Activated T-helper 1 cell treated with anti-CD3 and anti-CD28 coated beads, Interleukin-12 subunit alpha, Interleukin-12 subunit beta, Interleukin-2, Interleukin-4 antibody, amounts not matched to agents 30 ng/mL and 10 ng/mL and 1 ng/mL, durations not matched to agents 14 hours and 24 hours and 36 hours (primary cell): ENCODE measurements around the gene PRM1. TPM values are rescaled to one million over a fixed set of nuclear protein-coding genes. Genes with fewer than 3 reads are reported as not detected.
"Not testable (repeated sequence)": the region's sequence is repeated elsewhere in the genome, so short reads cannot be mapped to it uniquely, and the experiment has no call there.

Experiments used
- DNase-seq: peaks from one replicate; pipeline ENCODE4 v3.0.0; 2021; ENCODE audit warnings: low spot score
- H3K27ac Mint-ChIP-seq: one replicate; pipeline ENCODE4 v1.8.0; 2021; ENCODE audit warnings: mild to moderate bottlenecking, mixed read lengths
- H3K27me3 Mint-ChIP-seq: one replicate; pipeline ENCODE4 v1.8.0; 2022; ENCODE audit warnings: mild to moderate bottlenecking, moderate library complexity, mixed read lengths; ENCODE audit not compliant: insufficient read depth
- H3K36me3 Mint-ChIP-seq: one replicate; pipeline ENCODE4 v1.8.0; 2021; ENCODE audit warnings: low read depth, mixed read lengths
- H3K4me1 Mint-ChIP-seq: one replicate; pipeline ENCODE4 v1.8.0; 2021; ENCODE audit warnings: low read depth, mixed read lengths
- H3K4me3 Mint-ChIP-seq: one replicate; pipeline ENCODE4 v1.8.0; 2021; ENCODE audit warnings: mild to moderate bottlenecking, moderate library complexity, mixed read lengths
- H3K9me3 Mint-ChIP-seq: one replicate; pipeline ENCODE4 v1.8.0; 2021; ENCODE audit warnings: mixed read lengths
- intact Hi-C: fragments of 100-400 bp; cut with micrococcal nuclease; formaldehyde crosslinking; loops from one replicate; pipeline ENCODE4 v1.15.1; 2024
- total RNA-seq: library from RNA; stranded (reverse); gene quantifications from 2 replicates; pipeline ENCODE4 v1.2.3, GENCODE V29; 2022

Gene PRM1
- total RNA-seq, 1 donor from 2014 or later: not detected

GRCh38 chr16:11298143-11298900 is 17.2 kb upstream of the PRM1 start:
- Mint-ChIP-seq H3K4me1 (peaks cover 30% of the 10 kb centered on the region), H3K36me3 (no peaks in the 10 kb centered on the region), H3K4me3 (no peak overlapping the region), H3K9me3 (no peaks in the 10 kb centered on the region), H3K27me3 (peaks cover 23% of the 10 kb centered on the region), H3K27ac (no peak overlapping the region)
- DNase-seq: no peak
- intact Hi-C loops: loop anchor here (5.0 kb wide), 1 partner anchor 36 kb away; no protein-coding TSS in a partner anchor

- peaks cover 28% of the 10 kb centered on the region for H3K27me3 Mint-ChIP-seq
- no peaks in the 10 kb centered on the region for H3K36me3 Mint-ChIP-seq
- intact Hi-C loops: loop anchor here (1.0 to 5.0 kb wide), 3 partner anchors 14 to 58 kb away; no protein-coding TSS in a partner anchor
- H3K4me1 Mint-ChIP-seq: peaks cover 34% of the 10 kb centered on the region
- H3K9me3 Mint-ChIP-seq: no peaks in the 10 kb centered on the region
- no peak overlapping the region for H3K27ac Mint-ChIP-seq
- peak overlapping the region; percentile 42 for H3K4me3 Mint-ChIP-seq
- peak; percentile 70 for DNase-seq
These were observed 16.5 kb upstream of the PRM1 start for GRCh38 chr16:11297492-11298142.

GRCh38 chr16:11296706-11297491 is 15.8 kb upstream of the PRM1 start:
- Mint-ChIP-seq H3K36me3 (no peaks in the 10 kb centered on the region), H3K27ac (no peak overlapping the region), H3K27me3 (peaks cover 31% of the 10 kb centered on the region), H3K4me3 (peak overlapping the region; percentile 42), H3K4me1 (peaks cover 34% of the 10 kb centered on the region), H3K9me3 (no peaks in the 10 kb centered on the region)
- no peak for DNase-seq
- intact Hi-C loops: loop anchor here (1.0 to 5.0 kb wide), 3 partner anchors 14 to 58 kb away; no protein-coding TSS in a partner anchor

DNA sequence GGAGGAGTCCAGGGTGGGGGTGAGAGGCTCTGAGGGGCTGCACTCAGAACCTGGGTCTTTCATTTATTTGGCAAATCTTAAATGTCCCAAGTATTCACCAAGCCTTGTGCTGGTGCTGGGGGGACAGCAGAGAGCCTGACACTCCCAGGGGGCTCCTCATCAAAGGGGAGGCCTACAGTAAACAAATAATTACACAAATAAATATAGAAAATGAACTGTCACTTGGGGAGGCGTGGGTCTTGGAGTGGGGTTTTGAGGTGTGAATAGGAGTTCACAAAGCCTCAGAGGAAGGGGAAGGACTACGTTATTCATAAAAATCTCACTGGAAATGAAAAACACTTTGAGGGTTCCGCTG is 15.2 kb upstream of the PRM1 start:
- Mint-ChIP-seq H3K4me3 (no peak overlapping the region), H3K36me3 (no peaks in the 10 kb centered on the region), H3K4me1 (peaks cover 34% of the 10 kb centered on the region), H3K27me3 (peaks cover 34% of the 10 kb centered on the region), H3K9me3 (no peaks in the 10 kb centered on the region), H3K27ac (no peak overlapping the region)
- intact Hi-C loops: loop anchor here (5.0 kb wide), 1 partner anchor 34 kb away; no protein-coding TSS in a partner anchor
- no peak for DNase-seq

- Mint-ChIP-seq H3K4me3 (no peak overlapping the region), H3K27me3 (peaks cover 37% of the 10 kb centered on the region), H3K27ac (no peak overlapping the region), H3K9me3 (no peaks in the 10 kb centered on the region), H3K4me1 (peaks cover 34% of the 10 kb centered on the region), H3K36me3 (no peaks in the 10 kb centered on the region)
- intact Hi-C loops: loop anchor here (5.0 kb wide), 1 partner anchor 33 kb away; no protein-coding TSS in a partner anchor
- no peak for DNase-seq
These were observed 14.5 kb upstream of the PRM1 start for GRCh38 chr16:11295672-11296071.

GRCh38 chr16:11292076-11292748 is 11.1 kb upstream of the PRM1 start:
- H3K9me3 Mint-ChIP-seq: no peaks in the 10 kb centered on the region
- no peak overlapping the region for H3K27ac Mint-ChIP-seq
- peaks cover 17% of the 10 kb centered on the region for H3K4me1 Mint-ChIP-seq
- H3K4me3 Mint-ChIP-seq: no peak overlapping the region
- H3K27me3 Mint-ChIP-seq: peaks cover 38% of the 10 kb centered on the region
- intact Hi-C loops: no loop called here
- DNase-seq: no peak
- no peaks in the 10 kb centered on the region for H3K36me3 Mint-ChIP-seq

GRCh38 chr16:11291091-11291703 is 10.1 kb upstream of the PRM1 start:
- intact Hi-C loops: no loop called here
- H3K27me3 Mint-ChIP-seq: peaks cover 35% of the 10 kb centered on the region
- H3K4me3 Mint-ChIP-seq: no peak overlapping the region
- H3K36me3 Mint-ChIP-seq: no peaks in the 10 kb centered on the region
- no peaks in the 10 kb centered on the region for H3K9me3 Mint-ChIP-seq
- H3K4me1 Mint-ChIP-seq: peaks cover 7% of the 10 kb centered on the region
- no peak for DNase-seq
- no peak overlapping the region for H3K27ac Mint-ChIP-seq

DNA sequence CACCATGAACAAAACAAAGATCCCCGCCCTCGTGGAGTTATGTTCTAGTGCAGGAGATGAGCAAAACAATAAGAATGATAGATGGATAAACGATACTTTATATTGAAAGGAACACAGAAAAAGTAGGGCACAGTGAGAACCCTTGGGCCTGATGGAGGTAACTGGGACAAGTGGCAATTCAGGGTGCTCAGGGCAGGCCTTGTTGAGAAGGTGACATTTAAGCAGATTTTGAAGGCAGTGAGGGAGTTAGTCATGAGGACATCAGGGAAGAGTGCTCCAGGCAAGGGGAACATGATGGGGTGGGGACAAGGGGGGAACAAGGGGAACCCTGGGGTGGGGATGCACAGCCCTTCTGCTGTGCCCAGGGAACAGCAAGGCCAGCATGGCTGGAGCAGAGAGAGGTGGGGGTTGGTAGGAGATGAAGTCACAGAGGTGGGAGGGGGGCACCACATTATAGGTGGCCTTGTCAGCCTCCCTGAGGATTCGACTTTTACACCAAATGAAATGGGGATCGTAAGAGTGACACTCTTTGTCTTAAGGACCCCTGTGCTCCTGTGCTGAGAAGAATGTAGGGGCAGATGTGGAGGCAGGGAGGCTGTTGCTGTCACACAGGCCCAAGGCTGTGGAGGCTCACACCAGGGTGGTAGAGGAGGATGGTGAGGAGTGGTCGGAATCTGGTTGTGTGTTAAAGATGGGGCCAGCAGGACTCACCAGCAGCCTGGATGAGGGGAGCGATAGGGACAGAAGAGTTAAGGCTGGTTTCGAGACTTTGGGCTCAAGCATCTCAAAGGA is 9.2 kb upstream of the PRM1 start:
- no peak for DNase-seq
- H3K9me3 Mint-ChIP-seq: no peaks in the 10 kb centered on the region
- H3K27me3 Mint-ChIP-seq: peaks cover 35% of the 10 kb centered on the region
- H3K36me3 Mint-ChIP-seq: no peaks in the 10 kb centered on the region
- intact Hi-C loops: no loop called here
- H3K27ac Mint-ChIP-seq: no peak overlapping the region
- no peak overlapping the region for H3K4me3 Mint-ChIP-seq
- peaks cover 7% of the 10 kb centered on the region for H3K4me1 Mint-ChIP-seq

- H3K36me3 Mint-ChIP-seq, H3K27ac Mint-ChIP-seq, H3K4me3 Mint-ChIP-seq, H3K4me1 Mint-ChIP-seq, intact Hi-C loops, H3K9me3 Mint-ChIP-seq, DNase-seq: not testable (repeated sequence)
- peaks cover 30% of the 10 kb centered on the region for H3K27me3 Mint-ChIP-seq
These were observed 8.6 kb upstream of the PRM1 start for GRCh38 chr16:11289696-11290095.

GRCh38 chr16:11289202-11289601 is 8.1 kb upstream of the PRM1 start:
- Mint-ChIP-seq H3K36me3 (no peaks in the 10 kb centered on the region), H3K27me3 (peaks cover 30% of the 10 kb centered on the region), H3K9me3 (no peaks in the 10 kb centered on the region), H3K27ac (no peak overlapping the region), H3K4me1 (peaks cover 7% of the 10 kb centered on the region), H3K4me3 (no peak overlapping the region)
- no peak for DNase-seq
- intact Hi-C loops: no loop called here

DNA sequence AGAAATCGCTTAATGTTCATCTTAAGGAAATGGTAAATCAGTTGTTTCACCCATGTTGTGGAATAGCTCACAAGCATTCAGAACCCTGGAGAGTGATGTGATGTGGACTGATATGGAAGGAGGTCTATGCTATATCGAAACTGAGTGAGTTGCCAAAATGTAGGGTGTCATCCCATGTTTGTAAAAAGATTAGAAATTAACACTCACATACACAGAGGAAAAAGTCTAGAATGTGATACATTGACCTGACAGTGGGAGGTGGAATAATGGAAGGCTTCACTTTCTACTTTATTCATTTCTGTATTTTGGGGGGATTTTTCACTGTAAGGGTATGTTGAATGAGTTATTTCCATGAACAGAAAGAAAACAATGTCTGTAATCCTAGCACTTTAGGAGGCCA is 4.7 kb upstream of the PRM1 start:
- Mint-ChIP-seq H3K4me3 (no peak overlapping the region), H3K27me3 (peaks cover 26% of the 10 kb centered on the region), H3K4me1 (no peaks in the 10 kb centered on the region), H3K27ac (no peak overlapping the region), H3K9me3 (no peaks in the 10 kb centered on the region), H3K36me3 (no peaks in the 10 kb centered on the region)
- DNase-seq: no peak
- intact Hi-C loops: loop anchor here (2.0 kb wide), 1 partner anchor 25 kb away; no protein-coding TSS in a partner anchor
